Activated T-helper 17 cell treated with anti-CD3 and anti-CD28 coated beads, Interleukin-2, amount 50 U/mL, for 72 hours (primary cell): ENCODE results near the gene SLC7A8. TPM values are rescaled to one million over a fixed set of nuclear protein-coding genes. Genes with fewer than 3 reads are reported as not detected.
A peak's percentile ranks its signal among the peaks of the same experiment; 100 is the strongest.

ENCODE experiments used
- ATAC-seq: fragments of 150-1000 bp; cut with Tn5 transposase; replicated peaks from 2 replicates; pipeline ENCODE4 v1.10.0; 2021; ENCODE audit warnings: mild to moderate bottlenecking, moderate library complexity
- H3K27ac Mint-ChIP-seq: one replicate; pipeline ENCODE4 v1.8.0; 2022; ENCODE audit warnings: mixed read lengths
- H3K27me3 Mint-ChIP-seq: one replicate; pipeline ENCODE4 v1.8.0; 2022; ENCODE audit warnings: mixed read lengths
- H3K36me3 Mint-ChIP-seq: one replicate; pipeline ENCODE4 v1.8.0; 2022; ENCODE audit warnings: low read depth, mild to moderate bottlenecking, mixed read lengths
- H3K4me1 Mint-ChIP-seq: one replicate; pipeline ENCODE4 v1.8.0; 2022; ENCODE audit warnings: mixed read lengths
- H3K4me3 Mint-ChIP-seq: one replicate; pipeline ENCODE4 v1.8.0; 2022; ENCODE audit warnings: mild to moderate bottlenecking, mixed read lengths
- H3K9me3 Mint-ChIP-seq: one replicate; pipeline ENCODE4 v1.8.0; 2022; ENCODE audit warnings: mixed read lengths
- total RNA-seq, 2 donors: library from RNA; stranded (reverse); gene quantifications; one replicate each; pipeline ENCODE4 v1.2.3, GENCODE V29; 2022

Gene SLC7A8
- total RNA-seq, 2 donors from 2014 or later: 0.61 to 0.69 TPM

DNA sequence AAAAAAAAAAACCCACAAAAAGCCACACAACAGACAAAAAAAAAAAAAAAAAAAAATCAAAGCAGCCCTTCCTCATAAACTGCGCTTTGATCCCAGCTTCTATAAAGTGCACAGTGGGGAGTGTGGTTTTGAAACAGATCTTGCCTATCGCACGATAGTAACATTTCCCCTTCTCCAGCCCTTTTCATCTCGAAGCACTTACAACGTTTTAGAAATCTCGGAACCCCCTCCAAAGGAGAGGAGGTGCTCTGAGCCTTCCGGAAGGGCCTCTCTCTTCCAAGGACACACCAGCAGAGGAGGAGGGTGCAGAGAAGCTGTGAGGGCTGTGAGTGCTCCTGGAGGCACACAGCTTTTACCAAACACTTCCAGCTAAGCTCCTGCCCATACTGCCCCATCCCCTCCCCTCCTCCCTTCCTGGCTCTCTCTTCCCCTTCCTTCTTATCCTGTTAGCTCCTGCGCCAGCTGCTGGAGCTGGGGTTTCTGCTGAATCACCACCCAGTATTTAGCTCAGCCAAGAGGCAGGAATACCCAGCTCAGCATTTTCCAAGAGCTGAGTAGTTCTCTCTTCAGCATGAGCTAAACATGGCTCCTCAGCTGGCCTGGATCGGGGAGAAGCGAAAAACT is 28.4 kb downstream of the SLC7A8 start:
- Mint-ChIP-seq H3K9me3 (no peaks in the 10 kb centered on the region), H3K27me3 (peaks cover 11% of the 10 kb centered on the region), H3K36me3 (no peaks in the 10 kb centered on the region), H3K27ac (no peak overlapping the region), H3K4me3 (no peak overlapping the region), H3K4me1 (no peaks in the 10 kb centered on the region)
- ATAC-seq: no peak

DNA sequence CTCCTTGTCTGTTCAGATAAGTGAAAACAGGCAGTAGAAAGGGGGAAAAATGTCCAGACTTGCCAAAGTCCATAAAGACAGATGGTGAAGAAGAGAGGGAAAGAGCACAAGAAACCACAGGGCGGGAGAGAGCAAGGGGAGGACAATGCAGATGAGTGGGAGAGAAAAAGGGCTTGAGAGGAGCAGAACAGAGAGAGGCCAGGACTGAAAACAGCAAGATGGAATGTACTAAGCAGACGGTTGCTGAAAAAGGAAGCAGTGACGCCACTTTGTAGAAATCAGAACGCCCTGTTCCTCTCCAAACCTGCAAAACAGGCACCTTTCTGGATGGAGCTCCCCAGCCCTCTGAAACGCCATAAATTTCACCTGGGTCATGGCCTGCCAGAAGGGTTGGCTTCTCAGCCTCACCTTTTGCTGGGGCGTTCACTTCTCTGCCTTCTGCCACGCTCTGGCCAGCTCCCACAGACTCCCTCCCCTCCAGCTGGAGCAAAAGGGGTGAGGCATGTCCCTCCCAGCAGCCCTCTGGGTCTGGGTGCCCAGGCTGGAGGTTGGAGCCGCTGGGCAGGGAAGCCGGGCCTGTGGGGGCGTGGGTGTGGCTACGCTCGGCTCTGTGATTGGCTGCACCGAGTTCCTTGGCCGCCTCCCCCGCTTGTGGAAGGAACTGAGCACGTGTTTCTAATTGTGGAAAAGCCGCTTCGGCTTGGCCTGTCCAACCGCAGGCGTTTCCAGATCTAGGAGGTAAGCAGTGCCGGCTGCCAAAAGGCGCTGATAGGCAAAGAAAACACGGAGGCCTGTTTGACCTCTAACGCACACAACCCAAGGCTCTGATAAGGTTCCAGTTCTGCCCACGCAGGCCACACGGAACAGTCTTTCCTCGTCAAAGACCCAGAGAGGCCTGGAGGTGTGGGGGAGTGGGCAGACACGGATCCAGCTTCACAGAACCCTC is 29.3 kb downstream of the SLC7A8 start:
- H3K9me3 Mint-ChIP-seq: no peaks in the 10 kb centered on the region
- peaks cover 15% of the 10 kb centered on the region for H3K27me3 Mint-ChIP-seq
- no peak for ATAC-seq
- no peak overlapping the region for H3K4me3 Mint-ChIP-seq
- H3K4me1 Mint-ChIP-seq: no peaks in the 10 kb centered on the region
- H3K27ac Mint-ChIP-seq: no peak overlapping the region
- no peaks in the 10 kb centered on the region for H3K36me3 Mint-ChIP-seq

DNA sequence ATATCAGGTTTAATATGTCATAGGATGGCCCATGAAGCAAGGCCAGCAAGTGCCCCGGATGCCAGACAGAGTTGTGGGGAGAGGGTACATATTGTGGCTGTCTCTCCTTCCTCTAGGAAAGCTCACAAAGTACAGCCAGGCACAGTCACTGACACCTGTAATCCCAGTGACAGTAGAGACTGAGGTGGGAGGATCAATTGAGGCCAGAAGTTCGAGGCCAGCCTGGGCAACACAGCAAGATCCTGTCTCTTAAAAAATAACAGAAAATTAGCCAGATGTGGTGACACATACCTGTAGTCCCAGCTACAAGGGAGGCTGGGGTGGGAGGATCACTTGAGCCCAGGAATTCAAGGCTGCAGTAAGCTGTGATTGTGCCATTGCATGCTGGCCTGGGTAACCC is 32.1 kb downstream of the SLC7A8 start:
- Mint-ChIP-seq H3K9me3 (no peaks in the 10 kb centered on the region), H3K4me3 (no peak overlapping the region), H3K27me3 (peaks cover 15% of the 10 kb centered on the region), H3K36me3 (no peaks in the 10 kb centered on the region), H3K4me1 (no peaks in the 10 kb centered on the region), H3K27ac (no peak overlapping the region)
- no peak for ATAC-seq

DNA sequence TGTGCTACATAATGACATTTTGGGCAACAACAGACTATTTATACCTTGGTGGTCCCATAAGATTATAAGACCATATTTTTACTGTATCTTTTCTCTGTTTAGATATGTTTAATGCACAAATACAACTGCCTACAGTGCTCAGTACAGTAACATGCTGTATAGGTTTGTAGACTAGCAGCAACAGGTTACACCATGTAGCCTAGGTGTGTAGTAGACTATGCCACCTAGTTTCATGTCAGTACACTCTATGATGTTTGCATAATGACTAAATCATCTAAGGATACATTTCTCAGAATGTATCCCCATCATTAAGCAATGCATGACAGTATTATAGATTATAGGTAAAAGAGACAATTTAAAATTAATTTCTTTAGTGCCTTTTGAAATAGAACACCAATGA is 33.7 kb downstream of the SLC7A8 start:
- no peaks in the 10 kb centered on the region for H3K9me3 Mint-ChIP-seq
- ATAC-seq: no peak
- H3K27ac Mint-ChIP-seq: no peak overlapping the region
- H3K27me3 Mint-ChIP-seq: peaks cover 21% of the 10 kb centered on the region
- no peaks in the 10 kb centered on the region for H3K4me1 Mint-ChIP-seq
- no peak overlapping the region for H3K4me3 Mint-ChIP-seq
- H3K36me3 Mint-ChIP-seq: no peaks in the 10 kb centered on the region

DNA sequence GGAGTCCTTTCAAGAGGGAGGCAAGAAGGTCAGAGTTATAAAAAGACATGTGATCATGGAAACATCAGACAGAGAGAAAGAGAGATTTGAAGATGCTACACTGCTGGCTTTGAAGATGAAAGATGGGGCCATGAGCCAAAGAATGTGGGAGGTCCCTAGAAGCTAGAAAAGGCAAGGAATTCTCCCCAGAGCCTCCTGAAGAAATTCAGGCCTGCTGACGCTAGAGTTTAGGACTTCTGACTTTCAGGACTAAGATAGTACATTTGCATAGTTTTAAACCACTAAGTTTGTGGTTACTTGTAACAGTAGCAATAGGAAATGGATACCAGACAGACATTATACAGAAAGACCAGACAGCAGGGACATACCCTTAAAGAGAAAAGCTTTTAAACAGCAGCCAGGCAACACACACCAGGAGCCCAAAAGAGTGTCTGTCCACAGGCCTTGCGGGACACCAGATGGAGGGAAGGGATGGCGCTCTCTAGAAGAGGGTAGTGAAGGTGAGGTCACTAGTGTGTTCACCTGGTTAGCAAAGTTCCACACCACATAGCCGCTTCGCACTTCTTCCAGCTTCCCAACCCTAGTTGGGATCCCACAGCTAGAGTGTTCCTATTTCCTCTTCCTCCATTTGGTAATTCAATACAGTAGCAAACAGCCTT is 34.7 kb downstream of the SLC7A8 start:
- no peaks in the 10 kb centered on the region for H3K9me3 Mint-ChIP-seq
- H3K4me1 Mint-ChIP-seq: no peaks in the 10 kb centered on the region
- no peak overlapping the region for H3K4me3 Mint-ChIP-seq
- H3K36me3 Mint-ChIP-seq: no peaks in the 10 kb centered on the region
- H3K27me3 Mint-ChIP-seq: peaks cover 21% of the 10 kb centered on the region
- H3K27ac Mint-ChIP-seq: no peak overlapping the region
- no peak for ATAC-seq

DNA sequence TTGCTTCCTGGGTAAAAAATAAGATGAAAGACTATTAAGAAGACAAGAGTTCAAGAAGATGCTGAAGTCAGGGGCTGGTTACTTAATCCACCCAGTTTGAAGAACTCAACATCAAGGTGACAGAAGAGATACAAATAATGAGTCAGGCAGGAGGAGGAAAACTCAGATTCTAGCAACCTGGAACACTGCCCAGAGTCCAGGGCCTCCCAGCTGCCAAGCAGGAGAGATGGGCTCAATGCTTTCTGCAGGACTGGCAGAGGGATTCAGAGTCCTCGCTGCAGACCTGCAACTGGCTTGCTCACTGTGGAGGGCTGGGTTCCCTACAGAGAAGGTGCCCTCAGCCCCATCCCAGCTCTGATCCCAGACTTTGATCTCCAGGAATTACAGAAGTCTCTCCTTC is 35.8 kb downstream of the SLC7A8 start:
- Mint-ChIP-seq H3K36me3 (no peaks in the 10 kb centered on the region), H3K4me1 (no peaks in the 10 kb centered on the region), H3K9me3 (no peaks in the 10 kb centered on the region), H3K4me3 (no peak overlapping the region), H3K27me3 (peaks cover 18% of the 10 kb centered on the region), H3K27ac (no peak overlapping the region)
- no peak for ATAC-seq

DNA sequence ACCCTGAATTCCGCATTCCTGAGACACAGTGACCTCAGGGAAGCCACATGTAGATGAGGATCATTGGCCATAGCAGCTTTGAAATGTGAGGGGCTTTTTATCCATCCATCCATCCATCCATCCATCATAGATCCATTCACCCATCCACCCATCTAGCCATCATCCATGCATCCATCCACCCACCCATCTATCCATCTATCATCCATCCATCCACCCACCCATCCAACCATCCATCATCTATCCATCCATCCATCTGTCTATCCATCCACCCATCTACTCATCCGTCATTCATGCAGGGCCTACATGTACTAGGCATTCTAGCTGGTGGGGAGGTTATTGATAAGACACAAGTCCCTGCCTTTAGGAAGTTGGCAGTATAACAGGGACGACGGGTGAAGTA is 36.5 kb downstream of the SLC7A8 start:
- Mint-ChIP-seq H3K36me3 (no peaks in the 10 kb centered on the region), H3K4me1 (no peaks in the 10 kb centered on the region), H3K27ac (no peak overlapping the region), H3K9me3 (no peaks in the 10 kb centered on the region), H3K27me3 (peaks cover 18% of the 10 kb centered on the region), H3K4me3 (no peak overlapping the region)
- no peak for ATAC-seq

DNA sequence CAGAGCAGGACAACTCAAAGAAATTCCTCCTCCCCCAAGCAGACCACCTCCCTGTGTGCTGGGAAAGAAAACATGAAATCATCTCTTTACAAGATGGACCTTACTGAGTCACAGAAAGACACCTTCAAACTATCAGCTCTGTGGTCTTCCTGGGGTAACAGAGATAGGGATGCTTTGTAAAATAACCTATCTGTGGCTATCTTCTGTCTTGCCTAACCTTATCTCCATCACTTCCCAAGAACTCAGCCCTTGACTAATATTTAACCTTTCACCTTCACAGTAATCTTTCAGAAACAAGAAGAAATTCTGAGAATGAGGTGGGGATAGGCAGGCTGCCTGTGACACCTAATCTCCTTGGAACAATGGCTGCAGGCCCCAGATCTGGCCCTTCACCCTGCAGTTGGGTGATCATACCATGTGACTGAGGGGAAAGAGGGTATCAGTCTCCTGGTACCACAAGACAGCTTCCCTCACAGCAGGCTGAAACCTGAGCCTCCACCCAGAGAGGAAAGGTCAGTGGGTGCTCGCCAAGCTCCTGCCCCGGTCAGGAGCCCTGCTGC is 37.0 kb downstream of the SLC7A8 start:
- H3K4me1 Mint-ChIP-seq: no peaks in the 10 kb centered on the region
- H3K27me3 Mint-ChIP-seq: peaks cover 18% of the 10 kb centered on the region
- no peak overlapping the region for H3K4me3 Mint-ChIP-seq
- ATAC-seq: no peak
- no peaks in the 10 kb centered on the region for H3K9me3 Mint-ChIP-seq
- H3K27ac Mint-ChIP-seq: no peak overlapping the region
- H3K36me3 Mint-ChIP-seq: no peaks in the 10 kb centered on the region

DNA sequence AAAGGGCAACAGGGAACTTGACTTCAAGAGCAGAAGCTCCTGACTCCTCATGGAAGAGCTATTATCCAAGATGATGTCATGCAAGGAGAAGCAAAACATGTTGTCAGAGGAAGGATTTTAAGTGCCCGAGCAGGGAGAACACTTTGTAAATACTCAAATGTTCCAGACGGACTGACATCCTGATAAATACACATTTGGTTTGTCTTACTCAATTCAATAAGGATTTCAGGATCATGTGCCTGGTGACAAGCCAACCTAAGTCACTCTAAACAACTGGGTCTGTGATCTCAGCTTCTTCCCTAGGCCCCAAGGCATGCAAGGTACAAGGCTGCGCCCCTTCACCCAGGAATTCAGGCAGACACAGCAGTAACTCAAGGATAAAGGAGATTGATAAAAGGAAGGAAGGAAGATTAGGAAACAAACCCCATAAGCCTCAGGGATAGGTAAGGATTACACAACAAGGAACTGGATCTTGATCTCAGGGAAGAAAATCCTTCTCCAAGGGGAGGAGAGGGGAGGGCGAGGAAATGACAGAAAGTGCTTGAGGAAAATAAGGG is 37.6 kb downstream of the SLC7A8 start:
- Mint-ChIP-seq H3K36me3 (no peaks in the 10 kb centered on the region), H3K4me1 (no peaks in the 10 kb centered on the region), H3K4me3 (no peak overlapping the region), H3K27ac (peak overlapping the region; percentile 11), H3K9me3 (no peaks in the 10 kb centered on the region), H3K27me3 (peaks cover 18% of the 10 kb centered on the region)
- ATAC-seq: no peak

DNA sequence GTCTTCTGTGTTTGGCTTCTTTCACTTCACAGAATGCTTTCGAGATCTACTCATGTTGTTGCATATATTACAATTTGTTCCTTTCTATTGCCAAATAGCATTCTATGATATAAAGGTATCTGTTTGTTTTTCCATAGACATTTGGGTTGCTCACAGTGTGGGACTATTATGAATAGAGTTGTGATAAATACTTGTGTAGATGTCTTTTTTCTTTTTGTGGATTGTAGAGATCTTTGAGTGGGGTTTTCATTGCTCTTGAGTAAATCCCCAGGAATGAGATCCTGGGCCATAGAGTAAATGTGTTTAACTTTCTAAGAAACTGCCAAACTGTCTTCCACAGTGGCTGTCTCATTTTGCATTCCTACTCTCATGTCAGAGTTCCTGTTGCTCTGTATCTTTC is 39.5 kb downstream of the SLC7A8 start:
- no peak overlapping the region for H3K27ac Mint-ChIP-seq
- no peak for ATAC-seq
- peaks cover 11% of the 10 kb centered on the region for H3K27me3 Mint-ChIP-seq
- no peaks in the 10 kb centered on the region for H3K9me3 Mint-ChIP-seq
- H3K36me3 Mint-ChIP-seq: no peaks in the 10 kb centered on the region
- no peak overlapping the region for H3K4me3 Mint-ChIP-seq
- no peaks in the 10 kb centered on the region for H3K4me1 Mint-ChIP-seq

DNA sequence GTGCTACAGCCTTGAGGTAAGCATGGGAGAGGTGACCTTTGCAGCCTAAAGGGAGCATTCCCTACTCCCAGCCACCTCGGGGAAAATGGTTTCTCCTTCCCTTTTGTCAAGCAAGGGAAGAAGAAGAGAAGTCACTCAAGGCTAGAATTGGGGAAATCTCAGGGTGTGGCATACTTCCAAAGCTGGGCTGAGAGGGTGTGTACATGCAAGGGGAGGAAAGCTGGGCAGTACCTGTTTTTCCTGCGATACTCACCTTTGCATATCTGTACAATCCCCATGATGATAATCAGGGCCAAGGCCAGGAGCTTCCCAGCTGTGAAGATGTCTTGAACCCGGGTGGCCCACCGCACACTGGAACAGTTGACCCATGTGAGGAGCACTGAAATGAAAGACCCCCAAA is 40.6 kb downstream of the SLC7A8 start:
- Mint-ChIP-seq H3K27ac (no peak overlapping the region), H3K4me3 (no peak overlapping the region), H3K9me3 (no peaks in the 10 kb centered on the region), H3K27me3 (peaks cover 11% of the 10 kb centered on the region), H3K4me1 (no peaks in the 10 kb centered on the region), H3K36me3 (no peaks in the 10 kb centered on the region)
- no peak for ATAC-seq

DNA sequence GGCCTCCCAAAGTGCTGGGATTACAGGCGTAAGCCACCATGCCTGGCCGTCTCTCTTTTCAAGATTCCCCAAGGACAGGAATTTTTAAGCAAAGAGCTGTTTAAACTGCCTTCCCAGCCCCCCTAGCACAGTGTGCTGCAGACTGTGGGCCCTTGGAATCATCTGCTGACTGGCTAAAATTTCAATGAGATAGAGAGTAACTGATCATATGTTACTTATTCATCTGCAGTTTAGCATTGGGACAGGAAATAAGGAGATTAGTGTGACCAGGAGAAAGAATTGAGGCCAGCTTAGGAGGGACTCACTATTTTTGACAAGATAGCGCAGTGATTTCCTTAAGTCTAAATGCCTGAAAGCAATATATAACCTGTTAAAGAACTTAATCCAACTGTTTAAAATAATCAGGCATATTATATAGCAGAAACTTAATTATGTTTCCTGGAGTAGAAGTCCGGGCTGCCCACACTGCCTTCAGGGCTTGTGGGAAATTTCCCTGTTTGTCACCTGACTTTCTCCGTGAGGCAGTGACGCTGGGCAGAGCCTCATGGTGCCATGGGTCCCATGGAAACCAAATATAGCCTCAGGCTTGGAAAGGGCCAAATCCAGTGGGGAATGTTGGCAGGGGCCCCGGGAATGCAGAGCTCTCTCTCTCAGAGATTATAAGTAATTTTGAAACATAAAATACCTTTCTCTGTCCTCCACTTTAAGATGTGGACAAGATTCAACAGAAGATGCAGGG is 41.6 kb downstream of the SLC7A8 start:
- Mint-ChIP-seq H3K36me3 (no peaks in the 10 kb centered on the region), H3K4me3 (no peak overlapping the region), H3K9me3 (no peaks in the 10 kb centered on the region), H3K27me3 (peaks cover 7% of the 10 kb centered on the region), H3K4me1 (no peaks in the 10 kb centered on the region), H3K27ac (no peak overlapping the region)
- ATAC-seq: no peak

DNA sequence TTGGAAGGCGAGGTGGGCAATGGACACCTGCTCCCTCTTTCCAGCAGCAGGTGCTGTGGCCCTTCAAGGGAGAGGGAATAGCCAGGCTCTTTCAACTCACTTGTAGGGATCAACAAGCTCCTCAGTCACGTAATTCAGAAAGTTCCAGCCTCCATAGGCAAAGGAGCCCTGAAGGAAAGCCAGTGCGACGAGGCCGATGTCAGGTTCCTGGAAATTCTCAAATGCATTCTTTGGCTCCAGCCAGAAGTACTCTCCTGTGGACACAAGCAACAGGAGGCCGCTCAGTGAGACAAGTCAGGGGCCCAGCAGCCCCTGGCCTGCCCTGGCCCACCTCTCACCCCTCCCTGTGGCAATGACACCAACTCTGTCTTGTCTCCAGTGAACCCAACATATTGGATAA is 43.1 kb downstream of the SLC7A8 start:
- H3K4me3 Mint-ChIP-seq: no peak overlapping the region
- H3K4me1 Mint-ChIP-seq: no peaks in the 10 kb centered on the region
- no peak for ATAC-seq
- no peak overlapping the region for H3K27ac Mint-ChIP-seq
- H3K27me3 Mint-ChIP-seq: no peaks in the 10 kb centered on the region
- no peaks in the 10 kb centered on the region for H3K36me3 Mint-ChIP-seq
- no peaks in the 10 kb centered on the region for H3K9me3 Mint-ChIP-seq

DNA sequence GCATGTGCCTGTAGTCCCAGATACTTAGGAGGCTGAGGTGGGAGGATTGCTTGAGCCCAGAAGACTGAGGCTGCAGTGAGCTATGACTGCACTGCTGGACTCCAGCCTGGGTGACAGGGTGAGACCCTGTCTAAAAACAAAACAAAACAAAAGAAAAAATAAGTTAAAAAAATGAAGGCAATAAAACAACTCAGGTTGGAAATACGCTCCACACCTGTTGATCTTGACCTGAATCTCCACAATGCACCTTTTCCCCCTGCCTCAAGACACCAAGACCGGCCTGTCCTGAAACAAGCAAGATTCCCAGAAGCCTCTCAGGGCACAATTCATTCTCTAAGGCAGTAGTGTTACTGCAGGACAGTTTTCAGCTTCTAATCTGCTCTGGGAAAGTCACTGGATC is 43.6 kb downstream of the SLC7A8 start:
- Mint-ChIP-seq H3K36me3 (no peaks in the 10 kb centered on the region), H3K27me3 (no peaks in the 10 kb centered on the region), H3K27ac (no peak overlapping the region), H3K4me1 (no peaks in the 10 kb centered on the region), H3K9me3 (no peaks in the 10 kb centered on the region), H3K4me3 (no peak overlapping the region)
- ATAC-seq: no peak
